Uterus (tissue), 2 donors: ENCODE results near the gene PLCL1.

Source experiments
- POLR2A ChIP-seq, 2 donors: fragments of 450-650 bp; IDR thresholded peaks; one replicate each; pipeline ENCODE4 v1.6.1; 2016; ENCODE audit warnings: antibody characterized with exemption in 2 of 2, mild to moderate bottlenecking in 1 of 2, moderate library complexity in 1 of 2
- TF ChIP-seq, protein P1 (sequence below), 4 experiments: fragments of 200-600 bp in 2 of 4; fragments of 450-650 bp in 2 of 4; sonication (generic) in 2 of 4; IDR thresholded peaks; one replicate each; pipeline ENCODE4 v1.5.1; 2016 to 2019; ENCODE audit warnings: antibody characterized with exemption in 4 of 4, mild to moderate bottlenecking in 2 of 4, moderate library complexity in 1 of 4

DNA sequence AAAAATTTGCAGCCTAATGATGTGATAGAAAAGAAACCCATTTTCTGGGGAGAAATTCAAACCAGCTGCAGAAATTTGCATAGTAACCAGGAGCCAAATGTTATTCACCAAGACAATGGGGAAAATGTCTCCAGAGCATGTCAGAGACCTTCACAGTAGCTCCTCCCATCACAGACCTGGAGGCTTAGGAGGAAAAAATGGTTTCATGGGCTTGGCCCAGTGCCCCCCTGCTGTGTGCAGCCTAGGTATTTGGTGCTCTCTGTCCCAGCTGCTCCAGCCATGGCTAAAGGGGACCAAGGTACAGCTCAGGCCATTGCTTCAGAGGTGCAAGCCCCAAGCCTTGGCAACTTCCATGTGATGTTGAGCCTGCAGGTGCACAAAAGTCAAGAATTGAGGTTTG lies 352.9 kb downstream of the PLCL1 start:
- TF ChIP-seq, protein P1, sequence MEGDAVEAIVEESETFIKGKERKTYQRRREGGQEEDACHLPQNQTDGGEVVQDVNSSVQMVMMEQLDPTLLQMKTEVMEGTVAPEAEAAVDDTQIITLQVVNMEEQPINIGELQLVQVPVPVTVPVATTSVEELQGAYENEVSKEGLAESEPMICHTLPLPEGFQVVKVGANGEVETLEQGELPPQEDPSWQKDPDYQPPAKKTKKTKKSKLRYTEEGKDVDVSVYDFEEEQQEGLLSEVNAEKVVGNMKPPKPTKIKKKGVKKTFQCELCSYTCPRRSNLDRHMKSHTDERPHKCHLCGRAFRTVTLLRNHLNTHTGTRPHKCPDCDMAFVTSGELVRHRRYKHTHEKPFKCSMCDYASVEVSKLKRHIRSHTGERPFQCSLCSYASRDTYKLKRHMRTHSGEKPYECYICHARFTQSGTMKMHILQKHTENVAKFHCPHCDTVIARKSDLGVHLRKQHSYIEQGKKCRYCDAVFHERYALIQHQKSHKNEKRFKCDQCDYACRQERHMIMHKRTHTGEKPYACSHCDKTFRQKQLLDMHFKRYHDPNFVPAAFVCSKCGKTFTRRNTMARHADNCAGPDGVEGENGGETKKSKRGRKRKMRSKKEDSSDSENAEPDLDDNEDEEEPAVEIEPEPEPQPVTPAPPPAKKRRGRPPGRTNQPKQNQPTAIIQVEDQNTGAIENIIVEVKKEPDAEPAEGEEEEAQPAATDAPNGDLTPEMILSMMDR (IDR thresholded peaks at IDR 0.05), result no peak
- TF ChIP-seq POLR2A (IDR thresholded peaks at IDR 0.05), result no peak
